ENCODE results near the gene SFXN5. TPM values are rescaled to one million over a fixed set of nuclear protein-coding genes. Genes with fewer than 3 reads are reported as not detected.

Gene SFXN5
- total RNA-seq, 1 donor from 2014 or later: 14.9 TPM

DNA sequence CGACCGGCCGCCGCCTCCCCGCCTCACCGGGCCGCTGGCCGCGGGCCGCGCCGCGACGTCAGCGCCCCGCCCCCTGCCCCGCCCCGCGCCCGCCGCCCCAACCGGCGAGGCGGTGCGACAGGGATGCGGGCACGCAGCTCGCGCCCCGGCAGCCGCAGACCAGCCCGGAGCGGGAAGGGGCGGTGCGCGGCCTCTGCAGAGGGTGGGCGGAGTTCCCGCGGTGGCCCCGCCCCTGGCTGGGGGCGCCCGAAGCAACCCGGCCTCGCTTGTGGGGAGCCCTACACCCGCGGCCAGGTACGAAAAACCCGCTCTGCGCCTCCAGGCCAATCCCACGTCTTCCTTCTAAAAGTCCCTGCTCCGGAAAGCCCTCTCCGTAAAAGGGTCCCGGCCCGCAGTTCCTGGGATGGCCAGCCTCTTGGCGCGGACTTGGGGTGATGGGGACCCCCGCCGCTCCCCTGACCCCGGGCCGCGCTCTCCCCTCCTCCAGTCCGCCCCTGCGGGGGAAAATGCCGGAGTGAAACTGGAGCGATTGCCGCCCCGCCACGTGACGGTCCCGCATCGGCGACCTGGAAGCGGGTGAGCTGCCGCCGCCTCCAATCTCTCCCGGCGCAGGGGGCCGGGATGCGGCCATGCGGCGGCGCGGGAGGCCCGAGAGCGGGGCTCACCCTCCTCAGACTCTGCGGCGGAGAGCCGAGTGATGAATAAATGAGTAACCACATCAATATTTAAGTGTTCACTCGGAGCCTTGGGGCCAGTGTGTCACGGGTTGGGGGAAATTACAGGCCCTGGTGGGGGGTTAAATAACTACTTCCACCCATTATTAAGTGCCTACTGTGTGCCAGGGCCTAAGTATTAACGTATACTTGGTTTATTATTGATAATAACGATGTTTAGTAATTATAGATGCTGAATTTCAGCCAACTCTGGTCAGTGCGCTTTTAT is 41.7 kb upstream of the SFXN5 start, which contains the start of gene RAB11FIP5:
Gene RAB11FIP5, minus strand, starts transcription at position 36 of the 942 bp plus-strand sequence. CDS start 171 bp downstream, outside the sequence.
- peak within 1 kb of the TSS; percentile 78 for H3K4me3 ChIP-seq (ENCODE audit: insufficient read depth, low read depth, low read length)
- no peak for FAIRE-seq
- Mint-ChIP-seq H3K9me3 (ENCODE audit: unreplicated experiment) (no peaks in the 10 kb centered on the region), H3K4me3 (ENCODE audit: unreplicated experiment) (peak within 1 kb of the TSS; percentile 96), H3K36me3 (ENCODE audit: low read depth, unreplicated experiment) (peaks cover 7% of the 10 kb centered on the region), H3K27me3 (ENCODE audit: low read depth, unreplicated experiment) (peaks cover 4% of the 10 kb centered on the region), H3K27ac (ENCODE audit: unreplicated experiment) (peak within 1 kb of the TSS; percentile 92), H3K4me1 (ENCODE audit: low read depth, unreplicated experiment) (peaks cover 17% of the 10 kb centered on the region)
- peak within 1 kb of the TSS; percentile 96 for H3K9ac ChIP-seq (ENCODE audit: low read length)
- peak within 1 kb of the TSS; percentile 74 for H2AFZ ChIP-seq (ENCODE audit: low read depth, low read length)
- DNase-seq (ENCODE audit: low read depth): peak; percentile 85
- H3K36me3 ChIP-seq (ENCODE audit: insufficient read depth, low read length): no peaks in the 10 kb centered on the region
- H3K4me1 ChIP-seq (ENCODE audit: insufficient read depth, low read length): peaks cover 20% of the 10 kb centered on the region
- peaks cover 45% of the 10 kb centered on the region for H3K79me2 ChIP-seq (ENCODE audit: insufficient read depth, low read length)
- H3K4me2 ChIP-seq (ENCODE audit: low read length): peak within 1 kb of the TSS; percentile 97
- peaks cover 39% of the 10 kb centered on the region for H4K20me1 ChIP-seq (ENCODE audit: insufficient read depth, low read length)
- H3K27me3 ChIP-seq (ENCODE audit: insufficient read depth, low read length): no peaks in the 10 kb centered on the region
- H3K27ac ChIP-seq (ENCODE audit: low read depth, low read length): peak within 1 kb of the TSS; percentile 96
- no peaks in the 10 kb centered on the region for H3K9me3 ChIP-seq (ENCODE audit: insufficient read depth, low read depth, low read length)
- TF ChIP-seq EZH2 (IDR thresholded peaks at IDR 0.05; ENCODE audit: insufficient read depth, low read length): no peak

DNA sequence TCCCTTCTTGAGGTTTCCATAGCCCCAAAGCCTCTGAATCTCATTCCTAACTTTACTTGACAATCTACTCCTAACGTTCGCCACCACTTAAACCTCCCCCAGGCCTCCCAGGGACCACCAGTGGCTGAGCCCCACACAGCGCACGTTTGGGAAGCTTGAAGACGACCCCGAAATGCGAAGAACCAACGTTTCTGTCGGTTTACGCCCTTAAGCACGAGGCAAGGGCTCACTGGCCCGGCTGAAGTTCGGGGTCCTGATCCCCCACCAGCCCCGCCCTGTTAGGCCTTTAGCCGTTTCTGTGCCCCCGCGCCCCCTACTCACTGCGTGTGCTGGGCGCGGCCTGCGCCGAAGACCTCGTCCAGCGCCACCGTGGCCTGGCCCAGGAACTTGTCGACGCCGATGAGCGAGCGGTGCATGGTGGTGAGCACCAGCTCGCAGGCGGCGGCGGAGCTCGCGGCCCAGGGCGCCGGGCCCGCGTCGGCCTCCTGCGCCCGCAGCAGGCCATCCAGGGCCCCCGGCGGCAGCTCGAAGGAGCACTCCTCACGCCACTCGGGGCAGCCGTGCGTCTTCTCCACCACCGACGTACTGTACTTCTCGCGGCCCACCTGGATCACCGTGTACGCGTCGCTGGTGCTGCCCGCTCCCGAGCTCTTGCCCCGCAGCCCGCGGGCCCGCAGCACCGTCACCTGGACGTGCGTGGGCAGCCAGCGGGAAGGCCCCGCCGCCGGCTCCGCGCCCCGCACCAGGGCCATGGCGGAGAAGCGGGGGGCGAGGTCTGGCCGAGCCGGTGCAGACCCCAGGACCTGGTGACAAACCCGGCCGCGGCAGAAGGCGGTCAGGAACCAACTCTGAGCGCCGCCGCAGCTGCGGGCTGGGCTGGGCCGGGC is 40.8 kb upstream of the SFXN5 start:
- peak overlapping the region; percentile 92 for H3K27ac Mint-ChIP-seq (ENCODE audit: unreplicated experiment)
- Histone ChIP-seq H3K9me3 (ENCODE audit: insufficient read depth, low read depth, low read length) (no peaks in the 10 kb centered on the region), H3K9ac (ENCODE audit: low read length) (peak overlapping the region; percentile 90), H3K4me1 (ENCODE audit: insufficient read depth, low read length) (peaks cover 23% of the 10 kb centered on the region), H4K20me1 (ENCODE audit: insufficient read depth, low read length) (peaks cover 48% of the 10 kb centered on the region), H3K4me3 (ENCODE audit: insufficient read depth, low read depth, low read length) (peak overlapping the region; percentile 78), H3K79me2 (ENCODE audit: insufficient read depth, low read length) (peaks cover 54% of the 10 kb centered on the region), H3K36me3 (ENCODE audit: insufficient read depth, low read length) (no peaks in the 10 kb centered on the region), H2AFZ (ENCODE audit: low read depth, low read length) (peak overlapping the region; percentile 51), H3K27me3 (ENCODE audit: insufficient read depth, low read length) (no peaks in the 10 kb centered on the region), H3K4me2 (ENCODE audit: low read length) (peak overlapping the region; percentile 97), H3K27ac (ENCODE audit: low read depth, low read length) (peak overlapping the region; percentile 85)
- no peaks in the 10 kb centered on the region for H3K9me3 Mint-ChIP-seq (ENCODE audit: unreplicated experiment)
- peaks cover 11% of the 10 kb centered on the region for H3K36me3 Mint-ChIP-seq (ENCODE audit: low read depth, unreplicated experiment)
- no peak for TF ChIP-seq EZH2 (IDR thresholded peaks at IDR 0.05; ENCODE audit: insufficient read depth, low read length)
- TF ChIP-seq, protein P1, sequence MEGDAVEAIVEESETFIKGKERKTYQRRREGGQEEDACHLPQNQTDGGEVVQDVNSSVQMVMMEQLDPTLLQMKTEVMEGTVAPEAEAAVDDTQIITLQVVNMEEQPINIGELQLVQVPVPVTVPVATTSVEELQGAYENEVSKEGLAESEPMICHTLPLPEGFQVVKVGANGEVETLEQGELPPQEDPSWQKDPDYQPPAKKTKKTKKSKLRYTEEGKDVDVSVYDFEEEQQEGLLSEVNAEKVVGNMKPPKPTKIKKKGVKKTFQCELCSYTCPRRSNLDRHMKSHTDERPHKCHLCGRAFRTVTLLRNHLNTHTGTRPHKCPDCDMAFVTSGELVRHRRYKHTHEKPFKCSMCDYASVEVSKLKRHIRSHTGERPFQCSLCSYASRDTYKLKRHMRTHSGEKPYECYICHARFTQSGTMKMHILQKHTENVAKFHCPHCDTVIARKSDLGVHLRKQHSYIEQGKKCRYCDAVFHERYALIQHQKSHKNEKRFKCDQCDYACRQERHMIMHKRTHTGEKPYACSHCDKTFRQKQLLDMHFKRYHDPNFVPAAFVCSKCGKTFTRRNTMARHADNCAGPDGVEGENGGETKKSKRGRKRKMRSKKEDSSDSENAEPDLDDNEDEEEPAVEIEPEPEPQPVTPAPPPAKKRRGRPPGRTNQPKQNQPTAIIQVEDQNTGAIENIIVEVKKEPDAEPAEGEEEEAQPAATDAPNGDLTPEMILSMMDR (IDR thresholded peaks at IDR 0.05; ENCODE audit: insufficient read depth, low read depth, low read length): no peak
- FAIRE-seq (no peak), DNase-seq (ENCODE audit: low read depth) (peak; percentile 45)
- peak overlapping the region; percentile 96 for H3K4me3 Mint-ChIP-seq (ENCODE audit: unreplicated experiment)
- H3K27me3 Mint-ChIP-seq (ENCODE audit: low read depth, unreplicated experiment): peaks cover 4% of the 10 kb centered on the region
- peaks cover 21% of the 10 kb centered on the region for H3K4me1 Mint-ChIP-seq (ENCODE audit: low read depth, unreplicated experiment)
